CD14-positive monocyte (primary cell): ENCODE results near the gene FAM110C. TPM values are rescaled to one million over a fixed set of nuclear protein-coding genes. Genes with fewer than 3 reads are reported as not detected.

Experiments used
- DNase-seq, 3 donors: peaks; one replicate each; pipeline ENCODE4 v3.0.0-alpha.2; 2011 to 2022
- H2AFZ ChIP-seq: 2 replicates; pipeline ENCODE4 v1.6.0; 2012; ENCODE audit warnings: mild to moderate bottlenecking, low read depth, low read length, inconsistent platforms; ENCODE audit not compliant: insufficient read depth, poor library complexity, severe bottlenecking
- H3K27ac ChIP-seq, 2 donors: 1 replicate in 1 of 2; 2 replicates in 1 of 2; pipeline ENCODE4 v1.5.1; 2012 to 2013; ENCODE audit warnings: low read length in 2 of 2, control low read depth in 1 of 2, inconsistent platforms in 1 of 2, low read depth in 1 of 2, mild to moderate bottlenecking in 1 of 2
- H3K27me3 ChIP-seq, 2 donors: one replicate each; pipeline versions ENCODE4 v1.6.0 to v1.6.1; 2011 to 2013; ENCODE audit warnings: low read length in 2 of 2; ENCODE audit not compliant: control insufficient read depth in 2 of 2, insufficient read depth in 2 of 2
- H3K36me3 ChIP-seq, 2 donors: replicated peaks in 1 of 2; 1 replicate in 1 of 2; 2 replicates in 1 of 2; pipeline versions ENCODE4 v1.5.1 to v1.6.1; 2012 to 2013; ENCODE audit warnings: low read length in 2 of 2, control low read depth in 1 of 2, inconsistent platforms in 1 of 2, mild to moderate bottlenecking in 1 of 2; ENCODE audit not compliant: insufficient read depth in 2 of 2, control insufficient read depth in 1 of 2
- H3K4me1 ChIP-seq, 2 donors: 1 replicate in 1 of 2; 2 replicates in 1 of 2; pipeline versions ENCODE4 v1.5.1 to v1.6.1; 2012 to 2013; ENCODE audit warnings: low read length in 2 of 2, control low read depth in 1 of 2, inconsistent platforms in 1 of 2, mild to moderate bottlenecking in 1 of 2, moderate library complexity in 1 of 2; ENCODE audit not compliant: insufficient read depth in 2 of 2, control insufficient read depth in 1 of 2
- H3K4me2 ChIP-seq: replicated peaks from 2 replicates; pipeline ENCODE3; 2012; ENCODE audit warnings: low read length, moderate library complexity, mild to moderate bottlenecking; ENCODE audit not compliant: poor library complexity, severe bottlenecking; ENCODE audit errors: extremely low read depth
- H3K4me3 ChIP-seq, 3 experiments: fragments of 200-600 bp in 1 of 3; sonication (generic) in 1 of 3; replicated peaks in 1 of 3; 1 replicate in 2 of 3; 2 replicates in 1 of 3; pipeline ENCODE4 v1.5.1; 2011 to 2013; ENCODE audit warnings: low read length in 3 of 3, mild to moderate bottlenecking in 3 of 3, control low read depth in 2 of 3, low read depth in 2 of 3, inconsistent platforms in 1 of 3, moderate library complexity in 1 of 3
- H3K79me2 ChIP-seq: 2 replicates; pipeline ENCODE4 v1.6.0; 2012; ENCODE audit warnings: mild to moderate bottlenecking, control low read depth, inconsistent platforms, low read length, moderate library complexity; ENCODE audit not compliant: insufficient read depth
- H3K9ac ChIP-seq: 2 replicates; pipeline ENCODE4 v1.6.0; 2017; ENCODE audit warnings: low read length, mild to moderate bottlenecking; ENCODE audit not compliant: insufficient read depth, poor library complexity, severe bottlenecking
- H3K9me3 ChIP-seq, 2 donors: replicated peaks in 1 of 2; 1 replicate in 1 of 2; 2 replicates in 1 of 2; pipeline versions ENCODE4 v1.5.1 to v1.6.1; 2012 to 2013; ENCODE audit warnings: low read length in 2 of 2, control low read depth in 1 of 2; ENCODE audit not compliant: control insufficient read depth in 1 of 2, insufficient read depth in 1 of 2
- H4K20me1 ChIP-seq: 2 replicates; pipeline ENCODE4 v1.6.0; 2012; ENCODE audit warnings: mild to moderate bottlenecking, low read length, control low read depth, moderate library complexity; ENCODE audit not compliant: insufficient read depth
- H3K27ac Mint-ChIP-seq, 7 donors: one replicate each; pipeline ENCODE4 v1.8.0; 2020; ENCODE audit warnings: mild to moderate bottlenecking in 7 of 7, mixed read lengths in 7 of 7, moderate library complexity in 6 of 7, inconsistent platforms in 2 of 7
- H3K27me3 Mint-ChIP-seq, 3 donors: one replicate each; pipeline ENCODE4 v1.8.0; 2021 to 2022; ENCODE audit warnings: low read depth in 3 of 3, mild to moderate bottlenecking in 3 of 3, mixed read lengths in 3 of 3, moderate library complexity in 3 of 3, inconsistent platforms in 1 of 3
- H3K36me3 Mint-ChIP-seq, 2 donors: one replicate each; pipeline ENCODE4 v1.8.0; 2020; ENCODE audit warnings: mixed read lengths in 2 of 2, inconsistent platforms in 1 of 2, mild to moderate bottlenecking in 1 of 2
- H3K4me1 Mint-ChIP-seq: one replicate; pipeline ENCODE4 v1.8.0; 2020; ENCODE audit warnings: mild to moderate bottlenecking, mixed read lengths
- H3K4me3 Mint-ChIP-seq, 2 donors: one replicate each; pipeline ENCODE4 v1.8.0; 2020; ENCODE audit warnings: mild to moderate bottlenecking in 2 of 2, mixed read lengths in 2 of 2, moderate library complexity in 1 of 2
- H3K9me3 Mint-ChIP-seq, 7 donors: one replicate each; pipeline ENCODE4 v1.8.0; 2020 to 2022; ENCODE audit warnings: mixed read lengths in 7 of 7, mild to moderate bottlenecking in 6 of 7, moderate library complexity in 6 of 7, inconsistent platforms in 2 of 7
- CTCF ChIP-seq: fragments of 200-600 bp; IDR thresholded peaks from one replicate; pipeline ENCODE4 v1.8.0; 2022; ENCODE audit warnings: antibody characterized with exemption, mild to moderate bottlenecking
- WGBS: methylation state at CpG from one replicate; pipeline ENCODE4 v1.1.5; 2013; ENCODE audit warnings: missing lambda C conversion rate; ENCODE audit not compliant: insufficient coverage; 5-methylcytosine and 5-hydroxymethylcytosine counted together
- intact Hi-C, 2 donors: fragments of 100-400 bp; cut with micrococcal nuclease; formaldehyde crosslinking; loops; one replicate each; pipeline versions ENCODE4 v1.15.0 to v1.15.1; 2023
- polyA minus RNA-seq: library from RNA; depleted of rRNA, polyadenylated mRNA; stranded (reverse); fragments of >200 nt; gene quantifications from 2 replicates; pipeline ENCODE4 v1.2.3, GENCODE V29; 2012
- polyA plus RNA-seq, 3 donors: library from polyadenylated mRNA; depleted of rRNA in 1 of 3; unstranded in 2 of 3; stranded (reverse) in 1 of 3; fragments of 300-500 nt in 2 of 3; fragments of >200 nt in 1 of 3; fragmentation: Illumina TruSeq in 2 of 3; gene quantifications; 1 replicate in 2 of 3; 2 replicates in 1 of 3; pipeline ENCODE4 v1.2.3, GENCODE V29; 2012 to 2021
- total RNA-seq, 12 experiments: library from RNA in 1 of 12; stranded (reverse) in 1 of 12; fragments of 120-200 nt in 1 of 12; gene quantifications; one replicate each; pipeline ENCODE4 v1.2.4 and lab custom pipeline; 2013 to 2026; ENCODE audit warnings: mixed read lengths in 6 of 12, inconsistent platforms in 1 of 12

Gene FAM110C
- 0.12 TPM for total RNA-seq (2013)
- polyA plus RNA-seq (not detected), polyA minus RNA-seq (not detected in 2 replicates), total RNA-seq (lab: John Stamatoyannopoulos, UW) (0 to 0.86 (median 0) reads per million in 11 experiments)

GRCh38 chr2:46471-47345, at the start of gene FAM110C:
Gene FAM110C (minus strand): TSS chr2:46505. CDS start chr2:46385, 120 bp downstream.
- peaks cover 53 to 70% (median 59%) of the 10 kb centered on the region in 3 donors for H3K27me3 Mint-ChIP-seq
- H3K27ac Mint-ChIP-seq, result peak within 1 kb of the TSS in 1 of 7 donors; percentile 24
- H3K4me3 Mint-ChIP-seq, result peak within 1 kb of the TSS; percentile 42 to 76
- Histone ChIP-seq H3K9me3 (peaks cover 5 to 23% of the 10 kb centered on the region in 2 donors), H3K4me2 (peak within 1 kb of the TSS; percentile 7), H3K27ac (no peak within 1 kb of the TSS), H3K79me2 (no peaks in the 10 kb centered on the region), H2AFZ (no peak within 1 kb of the TSS), H3K4me1 (no peaks in the 10 kb centered on the region), H3K36me3 (no peaks in the 10 kb centered on the region), H3K27me3 (peaks cover 43 to 47% of the 10 kb centered on the region in 2 donors), H4K20me1 (no peaks in the 10 kb centered on the region), H3K9ac (no peak within 1 kb of the TSS), H3K4me3 (no peak within 1 kb of the TSS)
- DNase-seq, result no peak
- WGBS, result 2% methylated on average over 45 of the region's 75 CpGs
- peaks cover 2 to 20% (median 8%) of the 10 kb centered on the region in 7 donors for H3K9me3 Mint-ChIP-seq
- no peaks in the 10 kb centered on the region for H3K4me1 Mint-ChIP-seq
- TF ChIP-seq CTCF, result no peak
- intact Hi-C loops, result no loop called here
- peaks cover 0 to 2% of the 10 kb centered on the region in 2 donors for H3K36me3 Mint-ChIP-seq

GRCh38 chr2:92326-92725, 46.0 kb upstream of the FAM110C start:
- H3K4me3 Mint-ChIP-seq, result no peak overlapping the region
- Histone ChIP-seq H3K36me3 (no peaks in the 10 kb centered on the region), H4K20me1 (no peaks in the 10 kb centered on the region), H3K27me3 (no peaks in the 10 kb centered on the region), H3K27ac (no peak overlapping the region), H3K9me3 (peaks cover 0 to 21% of the 10 kb centered on the region in 2 donors), H3K9ac (no peak overlapping the region), H2AFZ (no peak overlapping the region), H3K4me3 (no peak overlapping the region), H3K4me1 (no peaks in the 10 kb centered on the region), H3K79me2 (no peaks in the 10 kb centered on the region), H3K4me2 (no peak overlapping the region)
- no peaks in the 10 kb centered on the region for H3K36me3 Mint-ChIP-seq
- H3K9me3 Mint-ChIP-seq, result peaks cover 6 to 17% (median 13%) of the 10 kb centered on the region in 7 donors
- no peak overlapping the region for H3K27ac Mint-ChIP-seq
- no CpG with 5 or more reads among the region's 3 CpGs for WGBS
- TF ChIP-seq CTCF, result no peak
- no peaks in the 10 kb centered on the region for H3K4me1 Mint-ChIP-seq
- intact Hi-C loops, result no loop called here
- no peak for DNase-seq
- H3K27me3 Mint-ChIP-seq, result peaks cover 0 to 3% (median 2%) of the 10 kb centered on the region in 3 donors
